GM23338 (cell line): ENCODE data around the gene CDC16. TPM values are rescaled to one million over a fixed set of nuclear protein-coding genes. Genes with fewer than 3 reads are reported as not detected.

Source experiments
- ATAC-seq: fragments of 200-7000 bp; cut with Tn5 transposase; 3 replicates; pipeline ENCODE4 v1.9.1; 2020
- DNase-seq: peaks from one replicate; pipeline ENCODE4 v3.0.0-alpha.2; 2015; ENCODE audit warnings: low spot score
- H2AFZ ChIP-seq: fragments of 200-600 bp; sonication (generic); 2 replicates; pipeline ENCODE4 v1.8.0; 2016; ENCODE audit warnings: antibody characterized with exemption, mild to moderate bottlenecking, moderate library complexity
- H3F3A ChIP-seq: fragments of 200-600 bp; sonication (generic); replicated peaks from 2 replicates; pipeline ENCODE4 v1.8.0; 2017; ENCODE audit warnings: antibody characterized with exemption, mixed run types, low read depth
- H3K27ac ChIP-seq: fragments of 200-600 bp; sonication (generic); 2 replicates; pipeline ENCODE4 v1.6.1; 2016; ENCODE audit warnings: low read depth
- H3K27me3 ChIP-seq: fragments of 200-600 bp; sonication (generic); 2 replicates; pipeline ENCODE4 v1.8.0; 2016; ENCODE audit warnings: mild to moderate bottlenecking, mixed run types, moderate library complexity; ENCODE audit not compliant: insufficient read depth
- H3K36me3 ChIP-seq: fragments of 200-600 bp; sonication (generic); 2 replicates; pipeline ENCODE4 v1.8.0; 2016; ENCODE audit warnings: mild to moderate bottlenecking; ENCODE audit not compliant: insufficient read depth
- H3K4me1 ChIP-seq: fragments of 200-600 bp; sonication (generic); 2 replicates; pipeline ENCODE4 v1.8.0; 2016; ENCODE audit warnings: mild to moderate bottlenecking, moderate library complexity; ENCODE audit not compliant: insufficient read depth
- H3K4me2 ChIP-seq: fragments of 200-600 bp; sonication (generic); 2 replicates; pipeline ENCODE4 v1.7.1; 2017; ENCODE audit warnings: mixed run types
- H3K4me3 ChIP-seq: fragments of 200-600 bp; sonication (generic); 2 replicates; pipeline ENCODE4 v1.6.1; 2016; ENCODE audit warnings: mixed run types
- H3K79me2 ChIP-seq: fragments of 200-600 bp; sonication (generic); replicated peaks from 2 replicates; pipeline ENCODE4 v1.8.0; 2017; ENCODE audit warnings: mild to moderate bottlenecking; ENCODE audit not compliant: insufficient read depth
- H3K9me2 ChIP-seq: fragments of 200-600 bp; sonication (generic); 2 replicates; pipeline ENCODE4 v1.8.0; 2017; ENCODE audit not compliant: insufficient read depth
- H4K20me1 ChIP-seq: fragments of 200-600 bp; sonication (generic); replicated peaks from 2 replicates; pipeline ENCODE4 v1.8.0; 2017; ENCODE audit warnings: mild to moderate bottlenecking; ENCODE audit not compliant: insufficient read depth
- H3K27ac Mint-ChIP-seq: 2 replicates; pipeline ENCODE4 v1.8.0; 2020; ENCODE audit warnings: inconsistent platforms, mild to moderate bottlenecking, moderate library complexity, mixed read lengths
- H3K27me3 Mint-ChIP-seq: 3 replicates; pipeline ENCODE4 v1.8.0; 2022; ENCODE audit warnings: low read depth, mild to moderate bottlenecking, moderate library complexity, mixed read lengths, inconsistent platforms; ENCODE audit not compliant: insufficient read depth, poor library complexity
- H3K36me3 Mint-ChIP-seq: 3 replicates; pipeline ENCODE4 v1.8.0; 2021; ENCODE audit warnings: low read depth, mild to moderate bottlenecking, inconsistent platforms, moderate library complexity, mixed read lengths
- H3K4me1 Mint-ChIP-seq: 3 replicates; pipeline ENCODE4 v1.8.0; 2020; ENCODE audit warnings: mild to moderate bottlenecking, inconsistent platforms, mixed read lengths
- H3K4me3 Mint-ChIP-seq: 3 replicates; pipeline ENCODE4 v1.8.0; 2021; ENCODE audit warnings: moderate library complexity, mild to moderate bottlenecking, inconsistent platforms, mixed read lengths
- H3K9me3 Mint-ChIP-seq: 3 replicates; pipeline ENCODE4 v1.8.0; 2020; ENCODE audit warnings: moderate library complexity, mild to moderate bottlenecking, inconsistent platforms, mixed read lengths
- CREB1 ChIP-seq: fragments of 250-450 bp; sonication (Bioruptor Pico); IDR thresholded peaks from 2 replicates; pipeline ENCODE4 v1.5.0; 2020; ENCODE audit warnings: low read depth, mild to moderate bottlenecking, moderate library complexity
- EZH2 ChIP-seq: fragments of 200-600 bp; sonication (generic); IDR thresholded peaks from one replicate; pipeline ENCODE4 v1.8.0; 2017; ENCODE audit warnings: antibody characterized with exemption, mild to moderate bottlenecking, low read depth; ENCODE audit not compliant: unreplicated experiment
- EZH2phosphoT487 ChIP-seq: fragments of 200-600 bp; sonication (generic); IDR thresholded peaks from one replicate; pipeline ENCODE4 v1.8.1; 2018; ENCODE audit warnings: antibody characterized with exemption; ENCODE audit not compliant: unreplicated experiment
- JUNB ChIP-seq: IDR thresholded peaks from one replicate; pipeline ENCODE4 v1.6.1; 2016; ENCODE audit warnings: antibody characterized with exemption; ENCODE audit not compliant: unreplicated experiment
- NANOG ChIP-seq: IDR thresholded peaks from 2 replicates; pipeline ENCODE4 v1.6.1; 2016; ENCODE audit warnings: antibody characterized with exemption, borderline replicate concordance
- POLR2AphosphoS5 ChIP-seq: IDR thresholded peaks from 2 replicates; pipeline ENCODE4 v1.6.1; 2016; ENCODE audit warnings: antibody characterized with exemption, low read depth
- STAT1 ChIP-seq: IDR thresholded peaks from one replicate; pipeline ENCODE4 v1.6.1; 2016; ENCODE audit warnings: antibody characterized with exemption; ENCODE audit not compliant: unreplicated experiment
- ZNF114 ChIP-seq: fragments of 250-450 bp; sonication (Bioruptor Pico); IDR thresholded peaks from 2 replicates; pipeline ENCODE4 v1.5.0; 2020; ENCODE audit warnings: mild to moderate bottlenecking, moderate library complexity
- ZNF331 ChIP-seq: fragments of 250-450 bp; sonication (Bioruptor Pico); IDR thresholded peaks from 2 replicates; pipeline ENCODE4 v1.5.0; 2020; ENCODE audit warnings: low read depth, mild to moderate bottlenecking, moderate library complexity
- polyA plus RNA-seq: library from polyadenylated mRNA; unstranded; fragments of >200 nt; fragmentation: Nextera tagmentation; extraction: Ambion mirVana; gene quantifications from 2 replicates; pipeline ENCODE4 v1.2.1, GENCODE V29; 2016
- total RNA-seq: library from RNA; depleted of rRNA; stranded (reverse); fragments of >200 nt; shearing (Covaris generic); gene quantifications from 2 replicates; pipeline ENCODE4 v1.2.3, GENCODE V29; 2014
- TF ChIP-seq, protein P1 (sequence below): fragments of 250-450 bp; sonication (Bioruptor Pico); IDR thresholded peaks from 2 replicates; pipeline ENCODE4 v1.5.0; 2020; ENCODE audit warnings: mild to moderate bottlenecking, moderate library complexity
- TF ChIP-seq, protein P2 (sequence below): IDR thresholded peaks from 2 replicates; pipeline ENCODE4 v1.6.1; 2016; ENCODE audit warnings: antibody characterized with exemption
- TF ChIP-seq, protein P3 (sequence below): IDR thresholded peaks from one replicate; pipeline ENCODE4 v1.6.1; 2018; ENCODE audit warnings: antibody characterized with exemption; ENCODE audit not compliant: unreplicated experiment
- TF ChIP-seq, protein P4 (sequence below), 2 experiments: fragments of 200-600 bp in 1 of 2; sonication (generic) in 1 of 2; conservative IDR thresholded peaks; 2 replicates each; pipeline versions ENCODE4 v1.5.1 to v1.6.1; 2016 to 2017; ENCODE audit warnings: antibody characterized with exemption in 2 of 2, low read depth in 2 of 2, mild to moderate bottlenecking in 2 of 2, moderate library complexity in 1 of 2

The CDC16 gene
- total and polyA plus RNA-seq, 2 experiments from 2014 or later: 86.1 to 91.3 TPM

GRCh38 chr13:114299604-114300305 lies 65.1 kb downstream of the CDC16 start:
- no peak for TF ChIP-seq ZNF331 (CRISPR knock-in tag)
- TF ChIP-seq JUNB: no peak
- TF ChIP-seq CREB1 (CRISPR knock-in tag): no peak
- no peak for TF ChIP-seq ZNF114 (CRISPR knock-in tag)
- no peak for TF ChIP-seq EZH2phosphoT487
- TF ChIP-seq, protein P1, sequence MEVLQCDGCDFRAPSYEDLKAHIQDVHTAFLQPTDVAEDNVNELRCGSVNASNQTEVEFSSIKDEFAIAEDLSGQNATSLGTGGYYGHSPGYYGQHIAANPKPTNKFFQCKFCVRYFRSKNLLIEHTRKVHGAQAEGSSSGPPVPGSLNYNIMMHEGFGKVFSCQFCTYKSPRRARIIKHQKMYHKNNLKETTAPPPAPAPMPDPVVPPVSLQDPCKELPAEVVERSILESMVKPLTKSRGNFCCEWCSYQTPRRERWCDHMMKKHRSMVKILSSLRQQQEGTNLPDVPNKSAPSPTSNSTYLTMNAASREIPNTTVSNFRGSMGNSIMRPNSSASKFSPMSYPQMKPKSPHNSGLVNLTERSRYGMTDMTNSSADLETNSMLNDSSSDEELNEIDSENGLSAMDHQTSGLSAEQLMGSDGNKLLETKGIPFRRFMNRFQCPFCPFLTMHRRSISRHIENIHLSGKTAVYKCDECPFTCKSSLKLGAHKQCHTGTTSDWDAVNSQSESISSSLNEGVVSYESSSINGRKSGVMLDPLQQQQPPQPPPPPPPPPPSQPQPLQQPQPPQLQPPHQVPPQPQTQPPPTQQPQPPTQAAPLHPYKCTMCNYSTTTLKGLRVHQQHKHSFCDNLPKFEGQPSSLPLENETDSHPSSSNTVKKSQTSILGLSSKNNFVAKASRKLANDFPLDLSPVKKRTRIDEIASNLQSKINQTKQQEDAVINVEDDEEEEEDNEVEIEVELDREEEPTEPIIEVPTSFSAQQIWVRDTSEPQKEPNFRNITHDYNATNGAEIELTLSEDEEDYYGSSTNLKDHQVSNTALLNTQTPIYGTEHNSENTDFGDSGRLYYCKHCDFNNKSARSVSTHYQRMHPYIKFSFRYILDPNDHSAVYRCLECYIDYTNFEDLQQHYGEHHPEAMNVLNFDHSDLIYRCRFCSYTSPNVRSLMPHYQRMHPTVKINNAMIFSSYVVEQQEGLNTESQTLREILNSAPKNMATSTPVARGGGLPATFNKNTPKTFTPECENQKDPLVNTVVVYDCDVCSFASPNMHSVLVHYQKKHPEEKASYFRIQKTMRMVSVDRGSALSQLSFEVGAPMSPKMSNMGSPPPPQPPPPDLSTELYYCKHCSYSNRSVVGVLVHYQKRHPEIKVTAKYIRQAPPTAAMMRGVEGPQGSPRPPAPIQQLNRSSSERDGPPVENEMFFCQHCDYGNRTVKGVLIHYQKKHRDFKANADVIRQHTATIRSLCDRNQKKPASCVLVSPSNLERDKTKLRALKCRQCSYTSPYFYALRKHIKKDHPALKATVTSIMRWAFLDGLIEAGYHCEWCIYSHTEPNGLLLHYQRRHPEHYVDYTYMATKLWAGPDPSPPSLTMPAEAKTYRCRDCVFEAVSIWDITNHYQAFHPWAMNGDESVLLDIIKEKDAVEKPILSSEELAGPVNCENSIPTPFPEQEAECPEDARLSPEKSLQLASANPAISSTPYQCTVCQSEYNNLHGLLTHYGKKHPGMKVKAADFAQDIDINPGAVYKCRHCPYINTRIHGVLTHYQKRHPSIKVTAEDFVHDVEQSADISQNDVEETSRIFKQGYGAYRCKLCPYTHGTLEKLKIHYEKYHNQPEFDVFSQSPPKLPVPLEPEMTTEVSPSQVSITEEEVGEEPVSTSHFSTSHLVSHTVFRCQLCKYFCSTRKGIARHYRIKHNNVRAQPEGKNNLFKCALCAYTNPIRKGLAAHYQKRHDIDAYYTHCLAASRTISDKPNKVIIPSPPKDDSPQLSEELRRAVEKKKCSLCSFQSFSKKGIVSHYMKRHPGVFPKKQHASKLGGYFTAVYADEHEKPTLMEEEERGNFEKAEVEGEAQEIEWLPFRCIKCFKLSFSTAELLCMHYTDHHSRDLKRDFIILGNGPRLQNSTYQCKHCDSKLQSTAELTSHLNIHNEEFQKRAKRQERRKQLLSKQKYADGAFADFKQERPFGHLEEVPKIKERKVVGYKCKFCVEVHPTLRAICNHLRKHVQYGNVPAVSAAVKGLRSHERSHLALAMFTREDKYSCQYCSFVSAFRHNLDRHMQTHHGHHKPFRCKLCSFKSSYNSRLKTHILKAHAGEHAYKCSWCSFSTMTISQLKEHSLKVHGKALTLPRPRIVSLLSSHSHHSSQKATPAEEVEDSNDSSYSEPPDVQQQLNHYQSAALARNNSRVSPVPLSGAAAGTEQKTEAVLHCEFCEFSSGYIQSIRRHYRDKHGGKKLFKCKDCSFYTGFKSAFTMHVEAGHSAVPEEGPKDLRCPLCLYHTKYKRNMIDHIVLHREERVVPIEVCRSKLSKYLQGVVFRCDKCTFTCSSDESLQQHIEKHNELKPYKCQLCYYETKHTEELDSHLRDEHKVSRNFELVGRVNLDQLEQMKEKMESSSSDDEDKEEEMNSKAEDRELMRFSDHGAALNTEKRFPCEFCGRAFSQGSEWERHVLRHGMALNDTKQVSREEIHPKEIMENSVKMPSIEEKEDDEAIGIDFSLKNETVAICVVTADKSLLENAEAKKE (CRISPR knock-in tag): no peak
- TF ChIP-seq POLR2AphosphoS5: no peak
- no peak for TF ChIP-seq EZH2
- TF ChIP-seq, protein P2, sequence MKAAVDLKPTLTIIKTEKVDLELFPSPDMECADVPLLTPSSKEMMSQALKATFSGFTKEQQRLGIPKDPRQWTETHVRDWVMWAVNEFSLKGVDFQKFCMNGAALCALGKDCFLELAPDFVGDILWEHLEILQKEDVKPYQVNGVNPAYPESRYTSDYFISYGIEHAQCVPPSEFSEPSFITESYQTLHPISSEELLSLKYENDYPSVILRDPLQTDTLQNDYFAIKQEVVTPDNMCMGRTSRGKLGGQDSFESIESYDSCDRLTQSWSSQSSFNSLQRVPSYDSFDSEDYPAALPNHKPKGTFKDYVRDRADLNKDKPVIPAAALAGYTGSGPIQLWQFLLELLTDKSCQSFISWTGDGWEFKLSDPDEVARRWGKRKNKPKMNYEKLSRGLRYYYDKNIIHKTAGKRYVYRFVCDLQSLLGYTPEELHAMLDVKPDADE: no peak
- TF ChIP-seq, protein P3, sequence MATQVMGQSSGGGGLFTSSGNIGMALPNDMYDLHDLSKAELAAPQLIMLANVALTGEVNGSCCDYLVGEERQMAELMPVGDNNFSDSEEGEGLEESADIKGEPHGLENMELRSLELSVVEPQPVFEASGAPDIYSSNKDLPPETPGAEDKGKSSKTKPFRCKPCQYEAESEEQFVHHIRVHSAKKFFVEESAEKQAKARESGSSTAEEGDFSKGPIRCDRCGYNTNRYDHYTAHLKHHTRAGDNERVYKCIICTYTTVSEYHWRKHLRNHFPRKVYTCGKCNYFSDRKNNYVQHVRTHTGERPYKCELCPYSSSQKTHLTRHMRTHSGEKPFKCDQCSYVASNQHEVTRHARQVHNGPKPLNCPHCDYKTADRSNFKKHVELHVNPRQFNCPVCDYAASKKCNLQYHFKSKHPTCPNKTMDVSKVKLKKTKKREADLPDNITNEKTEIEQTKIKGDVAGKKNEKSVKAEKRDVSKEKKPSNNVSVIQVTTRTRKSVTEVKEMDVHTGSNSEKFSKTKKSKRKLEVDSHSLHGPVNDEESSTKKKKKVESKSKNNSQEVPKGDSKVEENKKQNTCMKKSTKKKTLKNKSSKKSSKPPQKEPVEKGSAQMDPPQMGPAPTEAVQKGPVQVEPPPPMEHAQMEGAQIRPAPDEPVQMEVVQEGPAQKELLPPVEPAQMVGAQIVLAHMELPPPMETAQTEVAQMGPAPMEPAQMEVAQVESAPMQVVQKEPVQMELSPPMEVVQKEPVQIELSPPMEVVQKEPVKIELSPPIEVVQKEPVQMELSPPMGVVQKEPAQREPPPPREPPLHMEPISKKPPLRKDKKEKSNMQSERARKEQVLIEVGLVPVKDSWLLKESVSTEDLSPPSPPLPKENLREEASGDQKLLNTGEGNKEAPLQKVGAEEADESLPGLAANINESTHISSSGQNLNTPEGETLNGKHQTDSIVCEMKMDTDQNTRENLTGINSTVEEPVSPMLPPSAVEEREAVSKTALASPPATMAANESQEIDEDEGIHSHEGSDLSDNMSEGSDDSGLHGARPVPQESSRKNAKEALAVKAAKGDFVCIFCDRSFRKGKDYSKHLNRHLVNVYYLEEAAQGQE: no peak
- TF ChIP-seq NANOG: no peak
- TF ChIP-seq, protein P4, sequence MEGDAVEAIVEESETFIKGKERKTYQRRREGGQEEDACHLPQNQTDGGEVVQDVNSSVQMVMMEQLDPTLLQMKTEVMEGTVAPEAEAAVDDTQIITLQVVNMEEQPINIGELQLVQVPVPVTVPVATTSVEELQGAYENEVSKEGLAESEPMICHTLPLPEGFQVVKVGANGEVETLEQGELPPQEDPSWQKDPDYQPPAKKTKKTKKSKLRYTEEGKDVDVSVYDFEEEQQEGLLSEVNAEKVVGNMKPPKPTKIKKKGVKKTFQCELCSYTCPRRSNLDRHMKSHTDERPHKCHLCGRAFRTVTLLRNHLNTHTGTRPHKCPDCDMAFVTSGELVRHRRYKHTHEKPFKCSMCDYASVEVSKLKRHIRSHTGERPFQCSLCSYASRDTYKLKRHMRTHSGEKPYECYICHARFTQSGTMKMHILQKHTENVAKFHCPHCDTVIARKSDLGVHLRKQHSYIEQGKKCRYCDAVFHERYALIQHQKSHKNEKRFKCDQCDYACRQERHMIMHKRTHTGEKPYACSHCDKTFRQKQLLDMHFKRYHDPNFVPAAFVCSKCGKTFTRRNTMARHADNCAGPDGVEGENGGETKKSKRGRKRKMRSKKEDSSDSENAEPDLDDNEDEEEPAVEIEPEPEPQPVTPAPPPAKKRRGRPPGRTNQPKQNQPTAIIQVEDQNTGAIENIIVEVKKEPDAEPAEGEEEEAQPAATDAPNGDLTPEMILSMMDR (conservative IDR thresholded peaks at IDR 0.05; ENCODE audit: low read depth in 2 of 2): no peak
- TF ChIP-seq STAT1: no peak
- Histone ChIP-seq H3K27me3 (no peaks in the 10 kb centered on the region), H3K36me3 (peaks cover 36% of the 10 kb centered on the region), H2AFZ (no peak overlapping the region), H3F3A (no peaks in the 10 kb centered on the region), H3K79me2 (peaks cover 19% of the 10 kb centered on the region), H3K4me1 (no peaks in the 10 kb centered on the region), H3K9me2 (no peaks in the 10 kb centered on the region), H3K27ac (no peak overlapping the region), H3K4me2 (no peak overlapping the region), H3K4me3 (no peak overlapping the region), H4K20me1 (peaks cover 16% of the 10 kb centered on the region; the same call in 1 of the 2 replicates)
- Mint-ChIP-seq H3K9me3 (no peaks in the 10 kb centered on the region), H3K36me3 (peaks cover 75% of the 10 kb centered on the region), H3K4me3 (no peak overlapping the region), H3K4me1 (no peaks in the 10 kb centered on the region), H3K27me3 (peaks cover 6% of the 10 kb centered on the region), H3K27ac (no peak overlapping the region)
- ATAC-seq (no peak), DNase-seq (no peak)
